H1 (cell line): ENCODE data around the gene RAB8B. TPM values are rescaled to one million over a fixed set of nuclear protein-coding genes. Genes with fewer than 3 reads are reported as not detected.

ENCODE experiments used
- CTCF ChIA-PET: fragments of 300-600 bp; sonication (Branson Sonifier 250); formaldehyde crosslinking; loops from one replicate; lab custom pipeline; 2021; ENCODE audit not compliant: partially characterized antibody; lab: Charles Lee
- POLR2A ChIA-PET: fragments of 300-600 bp; sonication (Branson Sonifier 250); formaldehyde crosslinking; loops from one replicate; lab custom pipeline; 2021; ENCODE audit warnings: inconsistent platforms; ENCODE audit not compliant: partially characterized antibody; lab: Charles Lee
- DNase-seq, 2 experiments: peaks; one replicate each; pipeline versions ENCODE4 v3.0.0 to v3.0.0-alpha.2; 2010 to 2022; ENCODE audit warnings: low spot score in 2 of 2, low read depth in 1 of 2, mixed read lengths in 1 of 2
- FAIRE-seq: peaks from 2 replicates; lab custom pipeline; 2011; peaks lifted over from hg19 to GRCh38; lab: Jason Lieb, UNC
- H2AFZ ChIP-seq: 2 replicates; pipeline ENCODE4 v1.8.1; 2012; ENCODE audit warnings: low read length, inconsistent platforms
- H2AK5ac ChIP-seq: 2 replicates; pipeline ENCODE4 v1.6.1; 2013; ENCODE audit warnings: low read depth, low read length
- H2BK120ac ChIP-seq: replicated peaks from 2 replicates; pipeline ENCODE3; 2013; ENCODE audit warnings: low read depth, low read length, inconsistent platforms
- H2BK12ac ChIP-seq: 2 replicates; pipeline ENCODE4 v1.6.1; 2013; ENCODE audit warnings: low read depth, low read length
- H2BK15ac ChIP-seq: 2 replicates; pipeline ENCODE4 v1.6.1; 2013; ENCODE audit warnings: low read length
- H2BK20ac ChIP-seq: 2 replicates; pipeline ENCODE4 v1.6.1; 2013; ENCODE audit warnings: low read length
- H2BK5ac ChIP-seq: 2 replicates; pipeline ENCODE4 v1.6.1; 2013; ENCODE audit warnings: low read depth, low read length
- H3K14ac ChIP-seq: 2 replicates; pipeline ENCODE4 v1.6.1; 2013; ENCODE audit warnings: inconsistent platforms; ENCODE audit not compliant: insufficient read length
- H3K18ac ChIP-seq: 2 replicates; pipeline ENCODE4 v1.6.1; 2013; ENCODE audit warnings: low read length; ENCODE audit errors: extremely low read depth
- H3K23ac ChIP-seq: 2 replicates; pipeline ENCODE4 v1.6.1; 2013; ENCODE audit warnings: inconsistent platforms; ENCODE audit not compliant: insufficient read length
- H3K23me2 ChIP-seq: 2 replicates; pipeline ENCODE4 v1.6.1; 2013; ENCODE audit warnings: low read depth, low read length
- H3K27ac ChIP-seq: 2 replicates; pipeline ENCODE4 v1.6.1; 2011; ENCODE audit warnings: low read depth, low read length, inconsistent platforms
- H3K27me3 ChIP-seq, 4 experiments: replicated peaks in 1 of 4; 1 replicate in 1 of 4; 2 replicates in 3 of 4; pipeline versions ENCODE4 v1.6.1 to v1.8.1; 2011 to 2013; ENCODE audit warnings: low read length in 3 of 4, mild to moderate bottlenecking in 3 of 4, inconsistent platforms in 2 of 4, mixed read lengths in 2 of 4, moderate library complexity in 1 of 4; ENCODE audit not compliant: control insufficient read depth in 3 of 4, insufficient read depth in 3 of 4; ENCODE audit errors: extremely low read depth in 1 of 4
- H3K36me3 ChIP-seq, 4 experiments: 2 replicates each; pipeline versions ENCODE4 v1.6.1 to v1.8.1; 2011 to 2013; ENCODE audit warnings: mild to moderate bottlenecking in 4 of 4, low read length in 3 of 4, moderate library complexity in 2 of 4, control low read depth in 1 of 4, inconsistent platforms in 1 of 4; ENCODE audit not compliant: insufficient read depth in 4 of 4, control insufficient read depth in 2 of 4
- H3K4ac ChIP-seq: replicated peaks from 2 replicates; pipeline ENCODE3; 2013; ENCODE audit warnings: low read length, low read depth, mixed read lengths, inconsistent platforms; ENCODE audit not compliant: insufficient read length
- H3K4me1 ChIP-seq, 4 experiments: replicated peaks in 1 of 4; 1 replicate in 1 of 4; 2 replicates in 3 of 4; pipeline versions ENCODE4 v1.6.1 to v1.8.1; 2011 to 2013; ENCODE audit warnings: low read length in 3 of 4, inconsistent platforms in 2 of 4, mixed read lengths in 1 of 4; ENCODE audit not compliant: insufficient read depth in 4 of 4, control insufficient read depth in 3 of 4
- H3K4me2 ChIP-seq, 2 experiments: 2 replicates each; pipeline versions ENCODE4 v1.6.1 to v1.8.1; 2011 to 2013; ENCODE audit warnings: low read depth in 2 of 2, low read length in 2 of 2, control low read depth in 1 of 2, inconsistent platforms in 1 of 2, mild to moderate bottlenecking in 1 of 2; ENCODE audit not compliant: insufficient read depth in 1 of 2
- H3K4me3 ChIP-seq, 4 experiments: fragments of 200-600, 300-600 bp in 1 of 4; sonication (generic), shearing (Covaris generic), sonication (Bioruptor Twin) in 1 of 4; 2 replicates each; pipeline versions ENCODE4 v1.5.1 to v1.8.1; 2011 to 2016; ENCODE audit warnings: low read length in 4 of 4, low read depth in 3 of 4, control low read depth in 2 of 4, inconsistent platforms in 2 of 4, mild to moderate bottlenecking in 2 of 4, mixed read lengths in 1 of 4, moderate library complexity in 1 of 4; ENCODE audit not compliant: insufficient read depth in 2 of 4; ENCODE audit errors: extremely low read depth in 1 of 4
- H3K56ac ChIP-seq: replicated peaks from 2 replicates; pipeline ENCODE3; 2013; ENCODE audit warnings: low read depth, mild to moderate bottlenecking, mixed read lengths, low read length, inconsistent platforms; ENCODE audit not compliant: insufficient read length
- H3K79me1 ChIP-seq: 2 replicates; pipeline ENCODE4 v1.6.1; 2013; ENCODE audit warnings: low read depth, low read length, control low read depth
- H3K79me2 ChIP-seq, 2 experiments: 2 replicates each; pipeline versions ENCODE4 v1.6.1 to v1.8.1; 2012 to 2013; ENCODE audit warnings: low read length in 2 of 2, mild to moderate bottlenecking in 2 of 2, inconsistent platforms in 1 of 2; ENCODE audit not compliant: insufficient read depth in 2 of 2, control insufficient read depth in 1 of 2
- H3K9ac ChIP-seq, 4 experiments: replicated peaks in 1 of 4; 1 replicate in 1 of 4; 2 replicates in 3 of 4; pipeline versions ENCODE4 v1.6.1 to v1.8.1; 2011 to 2013; ENCODE audit warnings: low read depth in 3 of 4, low read length in 3 of 4, control low read depth in 2 of 4, mild to moderate bottlenecking in 2 of 4, moderate library complexity in 2 of 4, inconsistent platforms in 1 of 4; ENCODE audit errors: extremely low read depth in 1 of 4
- H3K9me3 ChIP-seq, 2 experiments: 2 replicates each; pipeline versions ENCODE4 v1.6.1 to v1.8.1; 2012 to 2013; ENCODE audit warnings: mild to moderate bottlenecking in 2 of 2, moderate library complexity in 2 of 2, control low read depth in 1 of 2, inconsistent platforms in 1 of 2, low read depth in 1 of 2, low read length in 1 of 2, mixed read lengths in 1 of 2; ENCODE audit not compliant: insufficient read depth in 2 of 2
- H4K20me1 ChIP-seq, 2 experiments: replicated peaks in 1 of 2; 2 replicates each; pipeline versions ENCODE3 to v1.8.1; 2011 to 2013; ENCODE audit warnings: inconsistent platforms in 2 of 2, low read length in 2 of 2, mild to moderate bottlenecking in 1 of 2; ENCODE audit not compliant: insufficient read depth in 2 of 2, control insufficient read depth in 1 of 2
- H4K5ac ChIP-seq: 2 replicates; pipeline ENCODE4 v1.6.1; 2013; ENCODE audit warnings: low read length, low read depth, mixed read lengths, inconsistent platforms; ENCODE audit not compliant: insufficient read length
- H4K8ac ChIP-seq: 2 replicates; pipeline ENCODE4 v1.8.0; 2013; ENCODE audit warnings: mild to moderate bottlenecking, moderate library complexity, low read length, inconsistent platforms; ENCODE audit not compliant: insufficient read depth; ENCODE audit errors: extremely low read depth
- H4K91ac ChIP-seq: replicated peaks from 2 replicates; pipeline ENCODE3; 2013; ENCODE audit warnings: low read length, mixed read lengths, inconsistent platforms; ENCODE audit not compliant: insufficient read length
- CBX5 ChIP-seq: fragments of 300-800, 300-1000 bp; sonication (generic); IDR thresholded peaks from 2 replicates; pipeline ENCODE4 v1.7.1; 2016; ENCODE audit warnings: antibody characterized with exemption, low read length, low read depth
- EGR1 ChIP-seq: IDR thresholded peaks from 2 replicates; pipeline ENCODE4 v1.6.1; 2011; ENCODE audit warnings: low read depth, low read length, borderline replicate concordance
- EP300 ChIP-seq, 2 experiments: IDR thresholded peaks; 1 replicate in 1 of 2; 2 replicates in 1 of 2; pipeline ENCODE4 v1.6.1; 2011 to 2012; ENCODE audit warnings: low read depth in 2 of 2, low read length in 2 of 2, mild to moderate bottlenecking in 2 of 2, borderline replicate concordance in 1 of 2, inconsistent platforms in 1 of 2, moderate library complexity in 1 of 2
- POU5F1 ChIP-seq: IDR thresholded peaks from 2 replicates; pipeline ENCODE4 v1.6.1; 2011; ENCODE audit warnings: low read depth, mild to moderate bottlenecking, low read length, moderate library complexity
- RFX5 ChIP-seq: IDR thresholded peaks from 2 replicates; pipeline ENCODE4 v1.6.1; 2011; ENCODE audit warnings: low read depth, low read length, improper control_type of control experiment, borderline replicate concordance
- RNF2 ChIP-seq: fragments of 200-900, 300-1000 bp; sonication (generic); IDR thresholded peaks from 2 replicates; pipeline ENCODE4 v1.7.1; 2016; ENCODE audit warnings: borderline replicate concordance, low read depth, mild to moderate bottlenecking, antibody characterized with exemption, low read length; ENCODE audit not compliant: poor library complexity, severe bottlenecking; ENCODE audit errors: missing control alignments
- SIN3A ChIP-seq, 2 experiments: IDR thresholded peaks in 1 of 2; conservative IDR thresholded peaks in 1 of 2; 2 replicates each; pipeline ENCODE4 v1.6.1; 2011 to 2012; ENCODE audit warnings: low read length in 2 of 2, improper control_type of control experiment in 1 of 2, low read depth in 1 of 2, mild to moderate bottlenecking in 1 of 2
- SP2 ChIP-seq: IDR thresholded peaks from 2 replicates; pipeline ENCODE4 v1.6.1; 2012; ENCODE audit warnings: mild to moderate bottlenecking, low read length, inconsistent platforms
- SUZ12 ChIP-seq: fragments of 200-600 bp; sonication (generic); IDR thresholded peaks from 2 replicates; pipeline ENCODE4 v1.6.1; 2012; ENCODE audit warnings: mild to moderate bottlenecking, inconsistent platforms, low read length, moderate library complexity, mixed read lengths
- WGBS, 2 experiments: shearing (Covaris generic) in 1 of 2; methylation state at CpG; one replicate each; pipeline versions ENCODE4 v1.1.6 to v1.1.7; 2013 to 2015; ENCODE audit warnings: low lambda C conversion rate in 2 of 2, mixed read lengths in 2 of 2, inconsistent platforms in 1 of 2, low coverage in 1 of 2, missing lambda C conversion rate in 1 of 2; ENCODE audit not compliant: insufficient replicate concordance in 2 of 2, insufficient coverage in 1 of 2, insufficient read length in 1 of 2; ENCODE audit errors: extremely low coverage in 1 of 2, missing lambda C conversion rate in 1 of 2; 5-methylcytosine and 5-hydroxymethylcytosine counted together
- polyA plus RNA-seq, 7 experiments: library from polyadenylated mRNA; depleted of rRNA in 3 of 7; stranded (reverse) in 5 of 7; unstranded in 2 of 7; fragments of >200 nt in 5 of 7; fragments of 200-250 nt in 2 of 7; gene quantifications; 1 replicate in 5 of 7; 2 replicates in 1 of 7; 4 replicates in 1 of 7; pipeline versions ENCODE4 v1.2.1 to v1.2.3, GENCODE V29; 2011 to 2013; ENCODE audit warnings: missing spikeins in 2 of 7, mixed read lengths in 2 of 7
- total RNA-seq: library from RNA; stranded (reverse); fragmentation: NEBNext Ultra II Directional; extraction: Animal tissue kit (Norgen Biotek cat#: 25700); gene quantifications from 2 replicates; pipeline ENCODE4 v1.2.1, GENCODE V29; 2021

Gene RAB8B
- total and polyA plus RNA-seq, 2 of the 8 experiments (the other 6 are each of a cell fraction or from before 2014, with no cell fraction given), result 9.5 to 47.8 TPM

DNA sequence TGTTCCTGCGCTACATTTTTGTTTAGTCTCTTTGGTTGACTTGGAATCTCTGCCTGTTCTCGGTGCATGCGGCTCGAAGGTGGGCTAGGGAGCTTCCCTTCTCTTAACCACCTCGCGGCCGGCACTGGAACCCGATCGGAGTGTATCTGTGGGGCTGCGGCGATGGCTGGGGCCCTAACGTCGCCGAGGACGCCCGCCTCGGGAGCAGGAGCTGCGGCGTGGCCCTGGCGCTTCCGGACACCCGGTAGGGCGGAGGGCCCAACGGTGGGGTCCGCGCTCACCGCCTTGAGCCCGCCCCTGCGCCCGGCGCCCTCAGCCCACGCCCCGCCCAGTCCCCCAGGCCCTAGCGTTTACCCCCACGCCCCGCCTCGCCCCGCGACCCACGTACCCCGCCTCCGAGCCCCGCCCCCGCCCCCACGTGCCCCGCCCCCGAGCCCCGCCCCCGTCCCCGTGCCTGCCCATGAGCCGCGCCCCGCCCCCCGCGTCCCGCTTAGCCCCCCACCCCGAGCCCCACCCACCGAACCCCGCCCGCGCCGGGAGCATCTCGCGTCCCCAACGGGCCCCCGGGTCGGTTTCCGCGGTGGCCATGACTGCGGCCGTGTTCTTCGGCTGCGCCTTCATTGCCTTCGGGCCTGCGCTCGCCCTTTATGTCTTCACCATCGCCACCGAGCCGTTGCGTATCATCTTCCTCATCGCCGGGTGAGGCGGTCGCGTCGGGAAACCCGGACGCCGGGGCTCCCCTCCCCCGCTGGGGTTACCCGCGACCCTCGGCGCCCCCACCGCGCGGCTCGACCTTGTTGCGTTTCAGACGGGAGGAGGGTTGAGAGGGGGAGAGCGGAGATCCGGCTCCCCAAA, 87.9 kb downstream of the RAB8B start, which contains the start of gene APH1B:
Gene APH1B, plus strand, starts transcription at position 568 of the 855 bp plus-strand sequence. Its CDS starts 19 bp downstream, at position 587.
- Histone ChIP-seq H3K23me2 (peaks cover 4% of the 10 kb centered on the region; the same call in 1 of the 2 replicates), H2BK15ac (no peak within 1 kb of the TSS), H3K14ac (no peak within 1 kb of the TSS), H3K27ac (no peak within 1 kb of the TSS; the same call in 1 of the 2 replicates), H3K18ac (peak within 1 kb of the TSS; percentile 93), H3K79me2 (no peaks in the 10 kb centered on the region), H3K36me3 (peaks cover 0 to 6% (median 0%) of the 10 kb centered on the region in 4 experiments; a peak in 2 of 8 replicates), H2AFZ (peak within 1 kb of the TSS; percentile 16), H3K56ac (peak within 1 kb of the TSS; percentile 94), H4K20me1 (no peaks in the 10 kb centered on the region), H3K4me1 (peaks cover 0 to 2% (median 0%) of the 10 kb centered on the region in 4 experiments; a peak in 2 of 7 replicates), H2AK5ac (no peak within 1 kb of the TSS), H2BK120ac (no peak within 1 kb of the TSS), H2BK12ac (0 out of 2 replicates have a peak within 1 kb of the TSS, but pooled peaks have one; percentile 2), H3K4ac (peak within 1 kb of the TSS; percentile 70), H3K23ac (no peak within 1 kb of the TSS), H4K8ac (peak within 1 kb of the TSS; percentile 57; the same call in 1 of the 2 replicates), H4K5ac (peak within 1 kb of the TSS; percentile 64), H4K91ac (peak within 1 kb of the TSS; percentile 38), H3K4me3 (peak within 1 kb of the TSS; percentile 54 to 79 (median 69)), H3K9me3 (peaks cover 0 to 5% of the 10 kb centered on the region in 2 experiments; a peak in 3 of 4 replicates), H3K27me3 (no peaks in the 10 kb centered on the region; a peak in 1 of 7 replicates), H3K79me1 (no peaks in the 10 kb centered on the region), H2BK20ac (no peak within 1 kb of the TSS), H3K9ac (peak within 1 kb of the TSS; percentile 45 to 56 (median 54); a peak in 6 of 7 replicates), H3K4me2 (peak within 1 kb of the TSS; percentile 75 to 87), H2BK5ac (peak within 1 kb of the TSS; percentile 60; the same call in 1 of the 2 replicates)
- WGBS, 2 experiments, result 1% methylated on average over 35 of the region's 102 CpGs; no CpG with 5 or more reads in 1 of the 2 experiments
- ChIA-PET CTCF (interaction anchor here (0.6 to 1.9 kb wide), 8 partner anchors 10 to 432 kb away, joined by 3 to 4 read pairs (median 3); no protein-coding TSS in a partner anchor), POLR2A (interaction anchor here (0.6 to 3.3 kb wide), 13 partner anchors 14 to 542 kb away, joined by 3 to 8 read pairs (median 4); partner anchors contain the start of gene RPS27L)
- FAIRE-seq (no peak), DNase-seq (peak; percentile 36 to 84)
- TF ChIP-seq EGR1 (no peak), CBX5 (no peak), SIN3A (conservative IDR thresholded peaks at IDR 0.05 in 1 of 2, IDR thresholded peaks at IDR 0.05 in 1 of 2; ENCODE audit: low read depth in 1 of 2, low read length in 2 of 2) (0 out of 4 replicates have a peak, but pooled peaks have one; percentile 26 to 40), RNF2 (no peak), RFX5 (no peak), SP2 (no peak), POU5F1 (no peak), SUZ12 (no peak), EP300 (IDR thresholded peaks at IDR 0.05; ENCODE audit: borderline replicate concordance in 1 of 2, low read depth in 2 of 2, low read length in 2 of 2) (no peak)
